CD4-positive, CD25-positive, alpha-beta regulatory T cell (primary cell): ENCODE measurements around the gene HAPLN3. TPM values are rescaled to one million over a fixed set of nuclear protein-coding genes. Genes with fewer than 3 reads are reported as not detected.

ENCODE experiments used
- ATAC-seq, 2 donors: fragments of 150-1000 bp; cut with Tn5 transposase; one replicate each; pipeline ENCODE4 v1.10.0; 2021; ENCODE audit warnings: low read depth in 2 of 2, moderate number of reproducible peaks in 2 of 2, moderate library complexity in 1 of 2
- DNase-seq, 3 donors: peaks; one replicate each; pipeline versions ENCODE4 v3.0.0 to v3.0.0-alpha.2; 2012 to 2022; ENCODE audit warnings: mixed read lengths in 1 of 3
- H3K27ac ChIP-seq: one replicate; pipeline ENCODE4 v1.7.0; 2013; ENCODE audit warnings: mild to moderate bottlenecking, low read length; ENCODE audit not compliant: insufficient read depth, poor library complexity, severe bottlenecking
- H3K27me3 ChIP-seq: one replicate; pipeline ENCODE4 v1.7.0; 2013; ENCODE audit warnings: low read length; ENCODE audit not compliant: control insufficient read depth, insufficient read depth
- H3K36me3 ChIP-seq: one replicate; pipeline ENCODE4 v1.7.0; 2013; ENCODE audit warnings: mild to moderate bottlenecking, low read length, moderate library complexity; ENCODE audit not compliant: control insufficient read depth, insufficient read depth
- H3K4me1 ChIP-seq: 2 replicates; pipeline ENCODE4 v1.7.0; 2013; ENCODE audit warnings: mild to moderate bottlenecking, low read length; ENCODE audit not compliant: insufficient read depth, control insufficient read depth, poor library complexity, severe bottlenecking
- H3K4me3 ChIP-seq: one replicate; pipeline ENCODE4 v1.7.0; 2013; ENCODE audit warnings: low read depth, mild to moderate bottlenecking, low read length, moderate library complexity
- H3K9me3 ChIP-seq, 2 experiments: 1 replicate in 1 of 2; 2 replicates in 1 of 2; pipeline ENCODE4 v1.7.0; 2013; ENCODE audit warnings: low read length in 2 of 2, mild to moderate bottlenecking in 1 of 2, moderate library complexity in 1 of 2; ENCODE audit not compliant: control insufficient read depth in 2 of 2
- H3K27ac Mint-ChIP-seq, 3 donors: one replicate each; pipeline ENCODE4 v1.8.0; 2020 to 2022; ENCODE audit warnings: mild to moderate bottlenecking in 3 of 3, mixed read lengths in 3 of 3, moderate library complexity in 2 of 3
- H3K27me3 Mint-ChIP-seq: one replicate; pipeline ENCODE4 v1.8.0; 2022; ENCODE audit warnings: mild to moderate bottlenecking, mixed read lengths
- H3K36me3 Mint-ChIP-seq: one replicate; pipeline ENCODE4 v1.8.0; 2020; ENCODE audit warnings: mixed read lengths
- H3K4me1 Mint-ChIP-seq, 4 donors: one replicate each; pipeline ENCODE4 v1.8.0; 2020 to 2022; ENCODE audit warnings: mixed read lengths in 4 of 4, mild to moderate bottlenecking in 1 of 4
- H3K4me3 Mint-ChIP-seq, 4 donors: one replicate each; pipeline ENCODE4 v1.8.0; 2020 to 2022; ENCODE audit warnings: mild to moderate bottlenecking in 4 of 4, mixed read lengths in 4 of 4, moderate library complexity in 3 of 4
- H3K9me3 Mint-ChIP-seq, 7 donors: one replicate each; pipeline ENCODE4 v1.8.0; 2020 to 2022; ENCODE audit warnings: mixed read lengths in 7 of 7, mild to moderate bottlenecking in 3 of 7, moderate library complexity in 2 of 7
- polyA plus RNA-seq, 4 donors: library from polyadenylated mRNA; unstranded; fragments of 300-500 nt; fragmentation: Illumina TruSeq; gene quantifications; one replicate each; pipeline ENCODE4 v1.2.3, GENCODE V29; 2021
- total RNA-seq: library from RNA; stranded (reverse); gene quantifications from one replicate; pipeline ENCODE4 v1.2.3, GENCODE V29; 2022

HAPLN3 gene
- total and polyA plus RNA-seq, 5 donors from 2014 or later, result 76.8 to 251 (median 95.5) TPM

GRCh38 chr15:88852476-88852875, 42.9 kb downstream of the HAPLN3 start:
- H3K36me3 Mint-ChIP-seq, result no peaks in the 10 kb centered on the region
- H3K4me3 Mint-ChIP-seq, result no peak overlapping the region
- Histone ChIP-seq H3K27ac (no peak overlapping the region), H3K4me1 (no peaks in the 10 kb centered on the region), H3K4me3 (no peak overlapping the region), H3K36me3 (no peaks in the 10 kb centered on the region), H3K27me3 (no peaks in the 10 kb centered on the region), H3K9me3 (peaks cover 17 to 23% of the 10 kb centered on the region in 2 experiments)
- H3K27ac Mint-ChIP-seq, result no peak overlapping the region
- H3K27me3 Mint-ChIP-seq, result peaks cover 3% of the 10 kb centered on the region
- DNase-seq (no peak), ATAC-seq (no peak)
- H3K4me1 Mint-ChIP-seq, result no peaks in the 10 kb centered on the region
- peaks cover 0 to 21% (median 0%) of the 10 kb centered on the region in 7 donors for H3K9me3 Mint-ChIP-seq

- no peak overlapping the region for H3K27ac ChIP-seq
- peaks cover 0 to 5% (median 2%) of the 10 kb centered on the region in 4 donors for H3K4me1 Mint-ChIP-seq
- H3K4me3 Mint-ChIP-seq, result no peak overlapping the region
- H3K27ac Mint-ChIP-seq, result peak overlapping the region in 1 of 3 donors; percentile 85
- H3K27me3 ChIP-seq, result no peaks in the 10 kb centered on the region
- H3K4me3 ChIP-seq, result no peak overlapping the region
- H3K36me3 ChIP-seq, result no peaks in the 10 kb centered on the region
- H3K36me3 Mint-ChIP-seq, result no peaks in the 10 kb centered on the region
- peaks cover 10 to 17% of the 10 kb centered on the region in 2 experiments for H3K9me3 ChIP-seq
- H3K27me3 Mint-ChIP-seq, result peaks cover 9% of the 10 kb centered on the region
- no peak for ATAC-seq
- H3K4me1 ChIP-seq, result no peaks in the 10 kb centered on the region
- no peak for DNase-seq
- peaks cover 0 to 15% (median 0%) of the 10 kb centered on the region in 7 donors for H3K9me3 Mint-ChIP-seq
Observed at GRCh38 chr15:88849376-88850072, 45.8 kb downstream of the HAPLN3 start.

- Mint-ChIP-seq H3K27ac (no peak overlapping the region), H3K36me3 (no peaks in the 10 kb centered on the region), H3K27me3 (peaks cover 9% of the 10 kb centered on the region), H3K4me1 (peaks cover 0 to 5% (median 2%) of the 10 kb centered on the region in 4 donors), H3K9me3 (peaks cover 0 to 7% (median 0%) of the 10 kb centered on the region in 7 donors), H3K4me3 (no peak overlapping the region)
- DNase-seq (no peak), ATAC-seq (no peak)
- no peak overlapping the region for H3K4me3 ChIP-seq
- H3K36me3 ChIP-seq, result no peaks in the 10 kb centered on the region
- H3K4me1 ChIP-seq, result no peaks in the 10 kb centered on the region
- H3K27ac ChIP-seq, result no peak overlapping the region
- peaks cover 0 to 3% of the 10 kb centered on the region in 2 experiments for H3K9me3 ChIP-seq
- no peaks in the 10 kb centered on the region for H3K27me3 ChIP-seq
Observed at GRCh38 chr15:88848203-88848602, 47.1 kb downstream of the HAPLN3 start.

- Mint-ChIP-seq H3K4me3 (no peak overlapping the region), H3K27ac (peak overlapping the region in 1 of 3 donors; percentile 32), H3K36me3 (no peaks in the 10 kb centered on the region), H3K4me1 (peaks cover 0 to 5% (median 2%) of the 10 kb centered on the region in 4 donors), H3K27me3 (peaks cover 9% of the 10 kb centered on the region), H3K9me3 (peaks cover 0 to 3% (median 0%) of the 10 kb centered on the region in 7 donors)
- Histone ChIP-seq H3K27ac (no peak overlapping the region), H3K4me1 (no peaks in the 10 kb centered on the region), H3K36me3 (no peaks in the 10 kb centered on the region), H3K9me3 (no peaks in the 10 kb centered on the region), H3K27me3 (no peaks in the 10 kb centered on the region), H3K4me3 (no peak overlapping the region)
- DNase-seq (no peak), ATAC-seq (no peak)
Observed at GRCh38 chr15:88847144-88847543, 48.2 kb downstream of the HAPLN3 start.

- Mint-ChIP-seq H3K4me1 (peaks cover 0 to 5% (median 2%) of the 10 kb centered on the region in 4 donors), H3K36me3 (no peaks in the 10 kb centered on the region), H3K27ac (no peak overlapping the region), H3K27me3 (peaks cover 9% of the 10 kb centered on the region), H3K9me3 (peaks cover 0 to under 1% (median 0%) of the 10 kb centered on the region in 7 donors), H3K4me3 (no peak overlapping the region)
- Histone ChIP-seq H3K36me3 (no peaks in the 10 kb centered on the region), H3K9me3 (no peaks in the 10 kb centered on the region), H3K27ac (no peak overlapping the region), H3K4me3 (no peak overlapping the region), H3K4me1 (no peaks in the 10 kb centered on the region), H3K27me3 (no peaks in the 10 kb centered on the region)
- DNase-seq (no peak), ATAC-seq (no peak)
Observed at GRCh38 chr15:88845616-88846015, 49.7 kb downstream of the HAPLN3 start.

- Histone ChIP-seq H3K4me3 (no peak overlapping the region), H3K4me1 (no peaks in the 10 kb centered on the region), H3K9me3 (no peaks in the 10 kb centered on the region), H3K27ac (no peak overlapping the region), H3K36me3 (no peaks in the 10 kb centered on the region), H3K27me3 (no peaks in the 10 kb centered on the region)
- Mint-ChIP-seq H3K4me1 (peaks cover 0 to 5% (median 2%) of the 10 kb centered on the region in 4 donors), H3K27me3 (peaks cover 9% of the 10 kb centered on the region), H3K9me3 (peaks cover 0 to 1% (median 0%) of the 10 kb centered on the region in 7 donors), H3K4me3 (no peak overlapping the region), H3K27ac (no peak overlapping the region), H3K36me3 (no peaks in the 10 kb centered on the region)
- ATAC-seq (no peak), DNase-seq (no peak)
Observed at GRCh38 chr15:88844749-88845386, 50.5 kb downstream of the HAPLN3 start.

GRCh38 chr15:88843334-88843733, 52.0 kb downstream of the HAPLN3 start:
- Mint-ChIP-seq H3K36me3 (no peaks in the 10 kb centered on the region), H3K9me3 (peaks cover 0 to 1% (median 0%) of the 10 kb centered on the region in 7 donors), H3K4me1 (peaks cover 0 to 5% (median 2%) of the 10 kb centered on the region in 4 donors), H3K4me3 (no peak overlapping the region), H3K27me3 (peaks cover 9% of the 10 kb centered on the region), H3K27ac (no peak overlapping the region)
- H3K27me3 ChIP-seq, result no peaks in the 10 kb centered on the region
- H3K36me3 ChIP-seq, result no peaks in the 10 kb centered on the region
- H3K4me3 ChIP-seq, result no peak overlapping the region
- DNase-seq, result no peak
- no peaks in the 10 kb centered on the region for H3K4me1 ChIP-seq
- no peak overlapping the region for H3K27ac ChIP-seq
- H3K9me3 ChIP-seq, result no peaks in the 10 kb centered on the region
- ATAC-seq, result no peak
